Stimulated activated CD4-positive, alpha-beta T cell treated with anti-CD3 and anti-CD28 coated beads, Interleukin-2, amount 100 ng/mL, for 4 hours (primary cell): Measurements from ENCODE around the gene HIBADH.

Source experiments
- DNase-seq: peaks from one replicate; pipeline ENCODE4 v3.0.0-alpha.2; 2020; ENCODE audit warnings: low read depth

HIBADH gene

GRCh38 chr7:27487509-27487908 lies 175.2 kb downstream of the HIBADH start:
- no peak for DNase-seq

DNA sequence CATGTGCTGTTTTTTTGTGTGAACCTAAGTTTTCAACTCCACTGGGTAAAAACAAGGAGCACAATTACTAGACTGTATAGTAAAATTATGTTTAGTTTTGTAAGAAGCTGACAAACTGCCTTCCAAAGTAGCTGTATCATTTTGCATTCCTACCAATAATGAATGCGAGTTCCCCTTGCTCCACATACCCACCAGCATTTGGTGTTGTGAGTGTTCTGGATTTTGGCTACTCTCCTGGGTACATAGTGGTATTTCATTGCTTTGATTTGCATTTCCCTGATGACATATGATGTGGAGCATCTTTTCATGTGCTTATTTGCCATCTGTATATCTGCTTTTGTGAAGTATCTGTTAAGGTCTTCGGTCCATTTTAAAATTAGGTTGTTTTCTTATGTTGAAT lies 178.2 kb downstream of the HIBADH start:
- no peak for DNase-seq

DNA sequence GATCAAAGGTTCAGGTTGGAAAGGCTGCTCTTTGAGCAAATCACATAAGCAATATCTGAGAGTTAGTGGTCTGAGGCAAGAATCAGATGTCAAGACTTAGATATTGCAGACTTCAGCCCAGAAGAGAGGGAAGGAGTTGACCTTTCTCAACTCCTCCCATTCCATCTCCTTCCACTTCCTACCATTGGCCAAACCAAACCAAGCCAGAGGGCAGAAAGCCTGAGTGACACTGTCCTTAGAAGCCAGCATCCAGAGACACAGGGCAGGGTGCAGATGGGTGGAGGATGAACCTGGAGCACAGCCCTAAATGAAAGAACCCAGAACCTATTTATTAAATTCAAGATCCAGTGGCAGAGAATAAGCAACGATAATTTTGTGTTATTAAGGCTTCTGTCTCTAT lies 180.5 kb downstream of the HIBADH start:
- no peak for DNase-seq

GRCh38 chr7:27478556-27478955 lies 184.1 kb downstream of the HIBADH start:
- no peak for DNase-seq

DNA sequence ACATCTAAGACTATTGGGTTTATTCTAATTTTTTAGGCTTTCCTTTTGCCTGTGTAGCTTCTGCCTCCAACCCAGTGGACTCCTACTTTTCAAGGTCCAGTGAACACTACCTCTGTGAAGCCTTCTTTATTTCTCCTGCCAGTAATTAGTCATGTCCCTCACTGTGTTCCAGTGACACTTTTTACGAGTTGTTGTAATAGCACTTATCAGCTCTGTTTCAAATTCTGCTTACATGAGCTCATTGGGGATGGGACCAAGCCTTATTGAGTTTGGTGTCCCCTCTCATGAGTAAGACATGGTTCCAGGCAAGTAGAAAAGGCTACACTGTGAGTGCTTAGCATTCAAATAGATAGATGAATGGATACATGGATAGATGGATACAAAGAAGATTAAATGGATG lies 184.6 kb downstream of the HIBADH start:
- no peak for DNase-seq

GRCh38 chr7:27476493-27476892 lies 186.2 kb downstream of the HIBADH start:
- no peak for DNase-seq
